ENCODE measurements around the gene ATXN7L1. TPM values are rescaled to one million over a fixed set of nuclear protein-coding genes. Genes with fewer than 3 reads are reported as not detected.

ATXN7L1 gene
- total and polyA plus RNA-seq, 2 of the 4 experiments (the other 2 are of a cell fraction) = 3.5 to 4.3 TPM

DNA sequence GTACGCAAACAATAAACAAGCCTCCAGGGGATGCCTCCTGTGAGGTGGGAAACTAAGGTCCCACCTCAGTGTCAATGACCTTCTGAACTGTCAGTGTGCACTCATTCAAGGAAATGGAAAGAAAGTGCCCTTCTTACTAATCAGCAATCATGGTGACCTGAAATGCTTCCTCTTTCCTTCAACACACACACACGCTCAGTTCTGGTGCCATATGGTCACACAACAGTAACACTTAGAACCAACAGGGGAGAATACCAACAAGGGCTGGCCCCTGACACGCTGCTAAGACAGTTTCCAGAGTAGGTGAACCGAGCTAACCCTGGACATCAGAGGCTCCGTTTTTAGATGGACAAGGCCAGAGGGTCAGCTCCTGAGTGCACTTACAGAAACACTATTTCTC lies 253.0 kb downstream of the ATXN7L1 start:
- no peak overlapping the region for H2BK20ac ChIP-seq (ENCODE audit: low read depth, low read length)
- H4K91ac ChIP-seq (ENCODE audit: insufficient read depth, low read depth, low read length) = no peak overlapping the region
- no peak overlapping the region for H4K5ac ChIP-seq (ENCODE audit: low read depth, low read length)
- H2BK15ac ChIP-seq (ENCODE audit: low read depth, low read length) = no peak overlapping the region
- ChIA-PET CTCF (no interaction called here), POLR2A (ENCODE audit: unreplicated experiment) (no interaction called here)
- H3K4me2 ChIP-seq (ENCODE audit: low read depth, low read length) = no peak overlapping the region
- peaks cover 17% of the 10 kb centered on the region for H3K36me3 ChIP-seq (ENCODE audit: control insufficient read depth, insufficient read depth, low read length)
- H3K9me3 ChIP-seq (ENCODE audit: control insufficient read depth, insufficient read depth, low read length) = no peaks in the 10 kb centered on the region
- no peak overlapping the region for H4K8ac ChIP-seq (ENCODE audit: low read depth in 2 of 2, low read length in 2 of 2)
- H3K23ac ChIP-seq (ENCODE audit: low read depth, low read length) = no peak overlapping the region
- TF ChIP-seq ELK1 (IDR thresholded peaks at IDR 0.05; ENCODE audit: borderline replicate concordance, low read depth, low read length) (no peak), USF2 (IDR thresholded peaks at IDR 0.05; ENCODE audit: low read depth, low read length) (no peak), NFE2L2 (IDR thresholded peaks at IDR 0.05; ENCODE audit: low read depth, low read length) (no peak), MAFK (IDR thresholded peaks at IDR 0.05; ENCODE audit: low read depth, low read length) (no peak), RFX5 (IDR thresholded peaks at IDR 0.05; ENCODE audit: low read depth, low read length) (no peak), MXI1 (IDR thresholded peaks at IDR 0.05; ENCODE audit: borderline replicate concordance, low read depth, low read length) (no peak), CHD1 (IDR thresholded peaks at IDR 0.05; ENCODE audit: low read depth, low read length) (no peak), CEBPB (IDR thresholded peaks at IDR 0.05; ENCODE audit: low read depth, low read length) (no peak), SMC3 (IDR thresholded peaks at IDR 0.05; ENCODE audit: low read depth, low read length) (no peak), FOS (IDR thresholded peaks at IDR 0.05; ENCODE audit: low read depth, low read length) (no peak), CTCF (conservative IDR thresholded peaks at IDR 0.05; ENCODE audit: low read depth, low read length) (no peak), RCOR1 (IDR thresholded peaks at IDR 0.05; ENCODE audit: insufficient replicate concordance, low read length) (no peak), BHLHE40 (IDR thresholded peaks at IDR 0.05; ENCODE audit: low read depth, low read length) (no peak), MAZ (IDR thresholded peaks at IDR 0.05; ENCODE audit: borderline replicate concordance, low read depth, low read length) (no peak), RAD21 (IDR thresholded peaks at IDR 0.05; ENCODE audit: low read length) (no peak)
- no TSS peak for BruUV-seq (replicated peaks)
- in situ Hi-C loops (cut with MboI; ENCODE audit: low sequenced_read_pairs) = no loop called here
- H2BK5ac ChIP-seq (ENCODE audit: low read depth, low read length, poor library complexity, severe bottlenecking) = no peak overlapping the region
- intact Hi-C loops (cut with micrococcal nuclease) = no loop called here
- no peaks in the 10 kb centered on the region for H4K20me1 ChIP-seq (ENCODE audit: insufficient read depth, low read length)
- no peak overlapping the region for H3K4me3 ChIP-seq (ENCODE audit: insufficient read depth, low read depth, low read length)
- no peak overlapping the region for H2BK120ac ChIP-seq (ENCODE audit: low read depth, low read length)
- ATAC-seq (ENCODE audit: low read depth) (no peak), DNase-seq (no peak)
- H2AK9ac ChIP-seq (replicated peaks; ENCODE audit: low read depth, low read length, poor library complexity) = no peak overlapping the region
- H3K4ac ChIP-seq (ENCODE audit: low read depth, low read length) = no peak overlapping the region
- no CpG with 5 or more reads among the region's 5 CpGs for WGBS, 2 experiments (ENCODE audit: extremely low coverage in 2 of 2, insufficient read length in 1 of 2)
- H3K27ac ChIP-seq (ENCODE audit: insufficient read depth, low read length) = no peak overlapping the region
- no peak overlapping the region for H3K18ac ChIP-seq (ENCODE audit: low read depth, low read length)
- dilution Hi-C loops (cut with HindIII; ENCODE audit: low sequenced_read_pairs, unreplicated experiment) = no loop called here
- no peak overlapping the region for H3K9ac ChIP-seq (ENCODE audit: low read depth, low read length)
- no peaks in the 10 kb centered on the region for H3K79me1 ChIP-seq (ENCODE audit: low read depth in 1 of 2, low read length in 2 of 2)
- H3K27me3 ChIP-seq (ENCODE audit: control insufficient read depth, insufficient read depth, low read length) = no peaks in the 10 kb centered on the region
- no peaks in the 10 kb centered on the region; the same call in 1 of the 2 replicates for H3K9me1 ChIP-seq (ENCODE audit: insufficient read depth, low read length)
- no peak overlapping the region for H3K56ac ChIP-seq (ENCODE audit: extremely low read depth, insufficient read depth, low read length)
- no peak overlapping the region for H2AK5ac ChIP-seq (ENCODE audit: low read depth, low read length)
- no peak overlapping the region for H2AFZ ChIP-seq (replicated peaks; ENCODE audit: low read length, poor library complexity)
- no peak overlapping the region for H3K14ac ChIP-seq (replicated peaks; ENCODE audit: low read depth, low read length)
- no peaks in the 10 kb centered on the region; the same call in 1 of the 2 replicates for H3K4me1 ChIP-seq (ENCODE audit: control insufficient read depth, insufficient read depth, low read length)

Data from IMR-90 (cell line).